IMR-90 (cell line): ENCODE measurements around the gene AHNAK2. TPM values are rescaled to one million over a fixed set of nuclear protein-coding genes. Genes with fewer than 3 reads are reported as not detected.
A peak's percentile ranks its signal among the peaks of the same experiment; 100 is the strongest.

Experiments
- ATAC-seq: fragments of 200-7000 bp; cut with Tn5 transposase; 2 replicates; pipeline ENCODE4 v1.9.1; 2020; ENCODE audit warnings: low read depth, mild to moderate bottlenecking, moderate library complexity
- BruUV-seq: library from RNA; stranded (reverse); fragments of 400-500 nt; replicated peaks from 2 replicates; lab custom pipeline; 2021; lab: Mats Ljungman, UMichigan
- CTCF ChIA-PET: fragments of 300-600 bp; formaldehyde crosslinking; extraction: SDS; loops from one replicate; lab custom pipeline; 2021; ENCODE audit warnings: antibody characterized with exemption; lab: Yijun Ruan, JAX
- POLR2A ChIA-PET: fragments of 300-600 bp; sonication (Branson Sonifier 250); formaldehyde crosslinking; loops from one replicate; lab custom pipeline; 2022; ENCODE audit warnings: antibody characterized with exemption; ENCODE audit not compliant: unreplicated experiment; lab: Charles Lee
- DNase-seq: peaks from one replicate; pipeline ENCODE4 v3.0.0; 2013
- H2AFZ ChIP-seq: replicated peaks from 2 replicates; pipeline ENCODE3; 2013; ENCODE audit warnings: low read length, mild to moderate bottlenecking; ENCODE audit not compliant: poor library complexity
- H2AK5ac ChIP-seq: 2 replicates; pipeline ENCODE4 v1.6.1; 2013; ENCODE audit warnings: low read depth, low read length, inconsistent platforms
- H2AK9ac ChIP-seq: replicated peaks from 2 replicates; pipeline ENCODE3; 2013; ENCODE audit warnings: mild to moderate bottlenecking, low read depth, low read length, moderate library complexity; ENCODE audit not compliant: poor library complexity
- H2BK120ac ChIP-seq: 2 replicates; pipeline ENCODE4 v1.6.1; 2013; ENCODE audit warnings: low read depth, low read length, inconsistent platforms
- H2BK15ac ChIP-seq: 3 replicates; pipeline ENCODE4 v1.6.1; 2013; ENCODE audit warnings: low read depth, low read length, inconsistent platforms
- H2BK20ac ChIP-seq: 2 replicates; pipeline ENCODE4 v1.6.1; 2013; ENCODE audit warnings: low read depth, mild to moderate bottlenecking, inconsistent platforms, low read length, moderate library complexity
- H2BK5ac ChIP-seq: 2 replicates; pipeline ENCODE4 v1.6.1; 2013; ENCODE audit warnings: mild to moderate bottlenecking, low read depth, low read length, inconsistent platforms; ENCODE audit not compliant: poor library complexity, severe bottlenecking
- H3K14ac ChIP-seq: replicated peaks from 2 replicates; pipeline ENCODE4 v1.6.1; 2013; ENCODE audit warnings: low read depth, low read length, inconsistent platforms
- H3K18ac ChIP-seq: 2 replicates; pipeline ENCODE4 v1.6.1; 2013; ENCODE audit warnings: low read depth, low read length, control low read depth
- H3K23ac ChIP-seq: 2 replicates; pipeline ENCODE4 v1.6.1; 2013; ENCODE audit warnings: low read depth, low read length, inconsistent platforms
- H3K27ac ChIP-seq: 2 replicates; pipeline ENCODE4 v1.5.1; 2013; ENCODE audit warnings: mild to moderate bottlenecking, control low read depth, low read length; ENCODE audit not compliant: insufficient read depth
- H3K27me3 ChIP-seq: 2 replicates; pipeline ENCODE4 v1.6.1; 2013; ENCODE audit warnings: low read length; ENCODE audit not compliant: control insufficient read depth, insufficient read depth
- H3K36me3 ChIP-seq: 2 replicates; pipeline ENCODE4 v1.6.1; 2013; ENCODE audit warnings: low read length, mixed read lengths; ENCODE audit not compliant: control insufficient read depth, insufficient read depth
- H3K4ac ChIP-seq: 2 replicates; pipeline ENCODE4 v1.6.1; 2013; ENCODE audit warnings: low read depth, low read length, inconsistent platforms
- H3K4me1 ChIP-seq: 2 replicates; pipeline ENCODE4 v1.6.1; 2013; ENCODE audit warnings: low read length, mixed read lengths; ENCODE audit not compliant: control insufficient read depth, insufficient read depth
- H3K4me2 ChIP-seq: 2 replicates; pipeline ENCODE4 v1.6.1; 2013; ENCODE audit warnings: low read depth, mild to moderate bottlenecking, control low read depth, low read length, moderate library complexity
- H3K4me3 ChIP-seq: 2 replicates; pipeline ENCODE4 v1.5.1; 2013; ENCODE audit warnings: low read depth, mild to moderate bottlenecking, control low read depth, low read length, moderate library complexity; ENCODE audit not compliant: insufficient read depth
- H3K56ac ChIP-seq: 2 replicates; pipeline ENCODE4 v1.6.1; 2013; ENCODE audit warnings: low read length, inconsistent platforms; ENCODE audit not compliant: insufficient read depth; ENCODE audit errors: extremely low read depth
- H3K79me1 ChIP-seq, 2 experiments: 2 replicates each; pipeline ENCODE4 v1.6.1; 2013; ENCODE audit warnings: low read length in 2 of 2, inconsistent platforms in 1 of 2, low read depth in 1 of 2
- H3K9ac ChIP-seq: 2 replicates; pipeline ENCODE4 v1.6.1; 2013; ENCODE audit warnings: low read depth, low read length, control low read depth
- H3K9me1 ChIP-seq: 2 replicates; pipeline ENCODE4 v1.6.1; 2013; ENCODE audit warnings: low read length, inconsistent platforms; ENCODE audit not compliant: insufficient read depth
- H3K9me3 ChIP-seq: 2 replicates; pipeline ENCODE4 v1.6.1; 2013; ENCODE audit warnings: low read length; ENCODE audit not compliant: control insufficient read depth, insufficient read depth
- H4K20me1 ChIP-seq: 2 replicates; pipeline ENCODE4 v1.6.1; 2013; ENCODE audit warnings: low read length, inconsistent platforms; ENCODE audit not compliant: insufficient read depth
- H4K5ac ChIP-seq: 2 replicates; pipeline ENCODE4 v1.6.1; 2013; ENCODE audit warnings: mild to moderate bottlenecking, low read depth, low read length, control low read depth
- H4K8ac ChIP-seq, 2 experiments: 2 replicates each; pipeline ENCODE4 v1.6.1; 2013; ENCODE audit warnings: low read depth in 2 of 2, low read length in 2 of 2, control low read depth in 1 of 2, inconsistent platforms in 1 of 2
- H4K91ac ChIP-seq: 2 replicates; pipeline ENCODE4 v1.6.1; 2013; ENCODE audit warnings: low read depth, low read length, inconsistent platforms; ENCODE audit not compliant: insufficient read depth
- CHD1 ChIP-seq: IDR thresholded peaks from 2 replicates; pipeline ENCODE4 v1.6.1; 2012; ENCODE audit warnings: low read depth, low read length, improper control_type of control experiment
- MXI1 ChIP-seq: IDR thresholded peaks from 2 replicates; pipeline ENCODE4 v1.6.1; 2012; ENCODE audit warnings: low read depth, mild to moderate bottlenecking, low read length, moderate library complexity, borderline replicate concordance
- WGBS, 2 experiments: methylation state at CpG; one replicate each; pipeline versions ENCODE4 v1.1.5 to v1.1.7; 2013; ENCODE audit warnings: missing lambda C conversion rate in 2 of 2; ENCODE audit not compliant: insufficient read length in 1 of 2; ENCODE audit errors: extremely low coverage in 2 of 2; 5-methylcytosine and 5-hydroxymethylcytosine counted together
- dilution Hi-C: fragments of 300-500 bp; cut with HindIII; formaldehyde crosslinking; loops from one replicate; pipeline ENCODE4 v1.14.3; 2018; ENCODE audit warnings: low sequenced_read_pairs; ENCODE audit not compliant: unreplicated experiment
- in situ Hi-C: fragments of 300-500 bp; cut with MboI; formaldehyde crosslinking; loops from 3 replicates; pipeline ENCODE4 v1.14.3; 2019; ENCODE audit warnings: low sequenced_read_pairs, inconsistent platforms, mixed read lengths
- intact Hi-C: fragments of 100-400 bp; cut with micrococcal nuclease; formaldehyde crosslinking; loops from 2 replicates; pipeline ENCODE4 v1.10.0; 2022
- polyA plus RNA-seq, 3 experiments: library from polyadenylated mRNA; depleted of rRNA; stranded (reverse); fragments of >200 nt; gene quantifications; 2 replicates each; pipeline ENCODE4 v1.2.3, GENCODE V29; 2012; ENCODE audit warnings: low replicate concordance in 1 of 3
- total RNA-seq: library from RNA; depleted of rRNA; stranded (reverse); fragments of >200 nt; gene quantifications from 2 replicates; pipeline ENCODE4 v1.2.3, GENCODE V29; 2012

AHNAK2 gene
- total and polyA plus RNA-seq, 2 of the 4 experiments (the other 2 are of a cell fraction), result 2.6 to 7.9 TPM

DNA sequence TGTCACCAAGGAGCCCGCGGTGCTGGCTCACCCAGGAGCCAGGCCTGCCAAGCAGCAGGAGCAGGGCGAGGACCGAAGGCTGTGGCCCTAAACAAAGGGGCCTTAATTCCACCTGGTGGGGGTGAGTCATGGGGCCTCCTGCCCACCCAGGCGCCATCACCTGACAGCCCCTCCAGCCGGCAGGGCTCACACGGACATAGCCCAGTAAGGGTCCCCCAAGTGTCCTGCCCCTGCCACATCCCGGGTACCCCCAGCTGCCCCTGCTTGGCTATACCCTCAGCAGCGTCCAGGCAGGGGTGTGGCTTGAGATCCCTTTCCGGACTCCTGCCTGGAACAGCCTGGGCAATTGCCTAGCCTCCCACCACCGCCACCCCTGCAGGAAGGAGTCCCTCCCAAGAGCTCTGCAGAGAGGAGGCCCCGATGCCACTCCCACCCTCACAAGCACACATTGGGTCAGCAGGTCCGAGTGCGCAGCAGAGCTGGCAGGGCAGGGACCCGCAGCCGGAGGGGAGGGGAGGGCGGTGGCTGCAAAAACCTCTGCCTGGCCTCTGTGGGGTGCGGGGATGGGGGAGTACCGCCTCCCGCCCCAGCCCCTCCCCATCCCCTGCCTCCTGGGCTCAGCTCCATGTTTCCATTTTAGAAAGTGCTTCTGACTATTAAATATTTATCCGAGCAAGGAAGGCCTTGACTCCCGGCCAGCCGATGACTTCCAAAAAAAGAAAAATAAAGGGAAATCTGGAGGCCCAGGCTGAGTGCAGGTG is 4.6 kb downstream of the AHNAK2 start:
- peak overlapping the region; percentile 99 for H2AK9ac ChIP-seq
- BruUV-seq, result no TSS peak
- peak overlapping the region; percentile 18 for H3K14ac ChIP-seq
- peak overlapping the region; percentile 83 for H3K27ac ChIP-seq
- H2AK5ac ChIP-seq, result peak overlapping the region; percentile 66; the same call in 1 of the 2 replicates
- H3K4me3 ChIP-seq, result no peak overlapping the region
- peaks cover 11% of the 10 kb centered on the region for H3K9me1 ChIP-seq
- CTCF ChIA-PET, result interaction anchor here (0.6 to 4.1 kb wide), 3 partner anchors 65 to 72 kb away, joined by 3 to 21 read pairs (median 5); no protein-coding TSS in a partner anchor
- POLR2A ChIA-PET, result interaction anchor here (0.9 kb wide), 1 partner anchor 112 kb away, joined by 7 read pairs; no protein-coding TSS in a partner anchor
- peak overlapping the region; percentile 90 for H2BK5ac ChIP-seq
- no peaks in the 10 kb centered on the region for H3K36me3 ChIP-seq
- H4K5ac ChIP-seq, result peak overlapping the region; percentile 47; the same call in 1 of the 2 replicates
- intact Hi-C loops (loop anchor here (1.0 to 5.0 kb wide), 3 partner anchors 41 to 113 kb away; no protein-coding TSS in a partner anchor), dilution Hi-C loops (no loop called here), in situ Hi-C loops (loop anchor here (5.0 kb wide), 2 partner anchors 36 to 74 kb away; no protein-coding TSS in a partner anchor)
- peak overlapping the region; percentile 77; the same call in 1 of the 3 replicates for H2BK15ac ChIP-seq
- H3K27me3 ChIP-seq, result no peaks in the 10 kb centered on the region
- DNase-seq, result peak; percentile 46
- peak overlapping the region; percentile 20 for H3K9ac ChIP-seq
- H3K56ac ChIP-seq, result no peak overlapping the region
- H3K18ac ChIP-seq, result peak overlapping the region; percentile 3; the same call in 1 of the 2 replicates
- H3K9me3 ChIP-seq, result no peaks in the 10 kb centered on the region
- peak overlapping the region; percentile 72 for H3K23ac ChIP-seq
- peak overlapping the region; percentile 86 for H3K4ac ChIP-seq
- WGBS, 2 experiments, result 0% methylated on average over 3 of the region's 23 CpGs; no CpG with 5 or more reads in 1 of the 2 experiments
- peak overlapping the region; percentile 87 for H2BK120ac ChIP-seq
- H3K4me2 ChIP-seq, result peak overlapping the region; percentile 81
- peaks cover 0 to 20% of the 10 kb centered on the region in 2 experiments; a peak in 1 of 4 replicates for H3K79me1 ChIP-seq
- ATAC-seq, result peak; percentile 30
- peak overlapping the region; percentile 89 for H2AFZ ChIP-seq
- H4K91ac ChIP-seq, result peak overlapping the region; percentile 84
- H2BK20ac ChIP-seq, result peak overlapping the region; percentile 75
- peak overlapping the region; percentile 19 to 85; a peak in 3 of 4 replicates for H4K8ac ChIP-seq
- 0 out of 2 replicates have a peak, but pooled peaks cover 3% of the 10 kb centered on the region for H4K20me1 ChIP-seq
- peaks cover 37% of the 10 kb centered on the region for H3K4me1 ChIP-seq
- TF ChIP-seq CHD1, result no peak
- 0 out of 2 replicates have a peak, but pooled peaks have one; percentile 52 for TF ChIP-seq MXI1
